Cortex of kidney (tissue), 1 donor: ENCODE data around the gene SLC28A3.

Experiments
- DNase-seq: peaks from one replicate; lab custom pipeline; 2025; lab: John Stamatoyannopoulos, UW

The SLC28A3 gene

DNA sequence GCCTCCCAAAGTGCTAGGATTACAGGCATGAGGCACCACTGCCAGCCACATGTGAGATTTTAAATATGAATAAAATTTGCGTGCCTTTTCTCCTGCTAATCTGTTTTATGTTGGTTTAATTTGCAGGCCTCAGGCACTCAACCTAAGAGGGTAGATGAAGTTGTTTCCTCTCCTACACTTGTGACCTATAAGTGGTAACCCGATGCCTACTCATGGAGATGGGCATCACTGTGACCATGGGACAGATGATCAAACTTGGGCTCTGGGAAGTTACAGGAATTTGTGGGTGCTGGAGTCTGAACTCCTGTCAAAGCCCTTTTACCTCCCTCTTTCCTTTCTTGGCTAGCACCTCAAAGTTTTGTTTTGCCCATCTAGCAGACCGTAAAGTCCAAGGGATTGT lies 1.1 kb downstream of the SLC28A3 start:
- no peak for DNase-seq

DNA sequence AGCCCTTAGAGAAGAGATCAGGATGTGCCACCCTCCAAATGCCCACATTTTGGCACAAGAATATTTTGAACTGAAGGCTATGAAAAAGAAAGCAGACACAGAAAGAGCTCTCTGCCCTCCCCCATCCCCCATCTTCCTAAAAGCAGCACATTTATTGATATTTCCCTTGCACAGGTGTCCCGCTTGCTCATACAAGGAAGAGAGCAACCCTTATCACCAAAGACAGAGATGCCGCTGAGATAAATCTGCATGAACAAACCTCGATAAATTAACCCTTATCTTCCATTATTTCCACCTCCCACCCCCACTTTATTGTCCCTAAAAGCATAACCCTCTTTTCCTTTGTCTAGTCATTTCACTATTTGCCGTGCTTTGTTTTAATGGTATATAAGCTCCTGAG lies 1.8 kb downstream of the SLC28A3 start:
- DNase-seq, result no peak

DNA sequence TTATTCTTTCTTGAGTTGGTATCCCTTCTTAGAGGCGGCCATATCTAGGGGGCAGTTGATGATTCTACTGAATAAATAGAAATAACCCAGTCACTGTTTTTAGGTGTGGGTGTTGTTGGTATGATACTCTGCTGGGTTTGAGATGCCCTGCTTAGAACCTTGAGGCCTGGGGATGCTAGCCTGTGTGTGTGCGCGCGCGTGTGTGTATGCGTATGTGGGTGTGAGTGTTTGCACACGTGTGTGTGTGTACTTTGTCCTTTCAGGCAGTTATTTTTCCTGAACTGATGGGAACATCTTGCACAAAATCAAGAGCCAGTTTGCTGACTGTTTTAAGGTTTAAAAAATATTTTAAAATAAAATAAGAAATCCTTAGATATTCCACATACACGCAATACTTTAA lies 3.3 kb downstream of the SLC28A3 start:
- no peak for DNase-seq

DNA sequence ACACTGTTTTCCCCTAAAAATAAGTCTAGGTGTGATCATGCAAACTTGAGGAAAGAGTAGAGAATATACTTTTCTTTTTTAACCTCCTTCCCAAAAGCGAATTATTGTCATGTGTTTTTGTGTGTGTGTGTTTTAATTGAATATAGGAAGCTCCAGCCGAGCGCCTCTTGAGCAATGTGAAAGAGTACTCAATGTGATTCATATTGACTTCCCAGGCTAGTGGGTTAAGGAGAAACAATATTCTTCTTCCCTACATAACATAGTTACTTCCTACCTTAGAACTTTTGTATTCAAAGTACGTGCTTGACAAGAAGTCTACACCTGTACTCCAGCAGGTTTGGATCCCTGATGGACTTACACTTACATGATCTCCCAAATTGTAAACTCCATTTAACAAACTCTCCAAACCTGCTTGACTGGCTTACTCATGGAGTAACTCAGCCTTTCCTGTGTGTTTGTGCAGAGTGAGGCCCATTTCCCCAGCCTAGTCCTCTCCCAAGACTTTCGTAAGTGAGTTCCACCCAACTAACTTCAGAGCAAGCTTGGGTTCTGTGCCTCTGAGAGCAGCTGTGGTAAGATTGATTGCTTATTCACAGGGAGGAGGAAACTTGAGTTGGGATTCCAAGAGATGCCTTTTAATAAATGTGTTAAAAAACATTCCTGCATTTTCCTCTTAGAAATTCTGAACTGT lies 9.3 kb downstream of the SLC28A3 start:
- no peak for DNase-seq

DNA sequence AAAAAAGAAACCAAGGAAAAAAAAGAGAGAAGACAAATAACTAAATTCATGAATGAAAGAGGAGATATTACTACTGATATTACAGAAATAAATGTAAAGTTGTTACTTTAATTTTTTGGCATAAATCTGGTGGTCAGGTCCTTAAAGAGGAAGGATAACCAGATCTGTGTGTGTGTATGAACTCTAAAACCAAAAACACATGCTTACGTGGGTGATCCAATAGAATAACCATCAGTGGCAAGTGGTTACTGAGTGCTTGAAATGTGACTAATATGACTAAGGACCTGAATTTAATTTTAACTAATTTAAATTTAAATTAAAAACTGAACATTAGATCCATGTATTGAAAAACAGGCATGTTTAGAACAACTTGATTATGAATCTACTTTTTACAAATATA lies 10.3 kb downstream of the SLC28A3 start:
- no peak for DNase-seq

DNA sequence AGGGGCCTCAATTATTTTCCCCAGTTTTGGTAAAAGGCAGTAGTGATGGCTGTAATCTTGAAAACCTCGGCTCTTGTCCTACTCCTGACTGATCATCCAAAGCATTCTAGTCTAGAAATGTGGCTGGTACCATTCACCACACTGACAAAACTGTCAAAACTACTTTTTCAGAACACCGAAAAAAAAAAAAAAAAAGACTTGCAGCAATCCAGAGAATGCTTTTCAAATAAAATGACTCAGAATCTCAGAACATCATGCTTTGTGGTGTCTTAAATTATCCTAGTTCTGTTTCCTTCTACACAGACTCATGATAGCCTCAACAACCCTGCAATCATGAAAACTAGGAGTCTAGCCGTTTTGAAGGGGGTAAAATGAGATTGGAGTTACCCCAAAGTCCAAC lies 13.4 kb downstream of the SLC28A3 start:
- DNase-seq, result no peak

DNA sequence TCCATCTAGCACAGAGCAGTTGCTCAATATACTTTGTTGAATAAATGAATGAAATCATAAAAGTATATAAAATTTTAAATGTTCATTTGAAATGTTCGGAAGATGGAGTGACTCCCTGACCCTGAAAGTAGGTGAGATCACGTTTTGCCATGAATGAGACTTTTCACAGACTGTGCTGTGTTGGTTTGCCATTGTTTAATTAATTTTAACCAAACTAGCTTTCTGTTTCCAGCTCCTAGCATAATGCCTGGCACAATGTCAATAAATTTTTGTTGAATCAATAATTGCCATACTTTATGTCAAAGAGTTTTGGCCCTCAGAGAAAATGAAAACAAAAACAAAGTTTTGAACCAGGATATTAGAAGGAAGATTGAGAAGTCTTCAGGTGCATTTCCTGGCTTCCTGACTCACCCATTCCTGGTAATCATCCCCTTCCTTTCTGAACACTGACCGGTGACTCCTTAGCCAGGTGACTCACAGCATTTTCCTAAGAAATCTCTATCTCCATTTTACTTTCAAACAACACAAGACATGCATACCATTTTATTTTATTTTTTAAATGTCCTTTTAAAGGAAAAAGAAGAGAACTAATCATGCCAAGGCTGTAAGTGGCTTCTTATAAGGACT lies 15.1 kb downstream of the SLC28A3 start:
- DNase-seq, result no peak

DNA sequence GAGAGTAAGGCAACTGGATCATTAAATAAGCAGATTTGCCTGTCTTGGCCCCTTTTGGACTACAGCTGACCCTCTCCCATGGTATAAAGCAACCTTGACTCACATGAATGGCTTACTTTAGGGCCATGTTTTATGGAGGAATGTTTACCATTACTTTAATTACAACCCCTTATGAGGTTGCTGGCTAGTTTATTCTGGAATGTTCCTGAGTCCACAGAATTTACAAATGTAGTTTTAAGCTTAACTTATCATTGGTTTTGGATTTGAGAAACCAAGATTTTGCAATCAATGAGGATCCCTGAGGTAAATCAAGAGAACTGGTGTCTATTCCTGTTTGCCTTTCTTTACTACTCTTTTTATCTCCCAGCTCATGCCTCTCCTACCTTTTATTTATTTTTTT lies 15.7 kb downstream of the SLC28A3 start:
- DNase-seq, result no peak

DNA sequence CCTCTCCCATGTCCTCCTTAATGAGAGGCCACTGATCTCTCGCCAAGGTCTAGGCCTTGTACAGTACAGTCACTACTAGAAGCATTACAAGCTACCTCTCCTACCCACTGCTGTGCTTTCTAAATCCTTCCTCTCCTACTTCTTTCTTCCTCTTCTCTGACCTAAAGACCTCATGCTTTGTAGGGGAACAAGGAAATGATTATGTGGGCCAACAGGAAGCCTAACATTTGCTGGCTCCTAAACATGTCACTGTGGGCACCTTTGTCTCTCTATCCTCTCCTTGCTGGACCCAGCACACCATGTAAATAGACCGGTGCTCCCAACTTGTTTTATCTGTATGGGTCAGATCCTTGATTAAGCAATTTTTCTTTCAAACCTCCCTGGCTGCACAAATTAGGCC lies 16.7 kb downstream of the SLC28A3 start:
- DNase-seq, result no peak

DNA sequence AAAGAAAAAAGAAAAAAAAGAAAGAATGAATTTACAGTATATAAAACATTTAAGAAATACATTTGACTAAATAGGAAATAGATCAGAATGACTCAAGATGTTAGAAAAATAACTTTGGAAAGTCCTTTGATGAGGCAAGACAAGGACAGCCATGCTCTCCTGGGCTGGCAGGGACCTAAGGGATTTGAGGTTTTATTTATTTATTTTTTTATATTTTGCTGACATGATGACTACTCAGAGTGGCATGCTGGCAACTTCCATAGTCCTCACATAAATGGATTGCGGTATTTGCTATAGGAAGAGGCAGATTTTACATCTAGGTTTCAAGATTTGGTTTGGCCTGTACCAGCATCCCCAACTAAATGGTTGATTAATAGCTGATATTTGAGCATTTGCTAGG lies 17.7 kb downstream of the SLC28A3 start:
- DNase-seq, result no peak

DNA sequence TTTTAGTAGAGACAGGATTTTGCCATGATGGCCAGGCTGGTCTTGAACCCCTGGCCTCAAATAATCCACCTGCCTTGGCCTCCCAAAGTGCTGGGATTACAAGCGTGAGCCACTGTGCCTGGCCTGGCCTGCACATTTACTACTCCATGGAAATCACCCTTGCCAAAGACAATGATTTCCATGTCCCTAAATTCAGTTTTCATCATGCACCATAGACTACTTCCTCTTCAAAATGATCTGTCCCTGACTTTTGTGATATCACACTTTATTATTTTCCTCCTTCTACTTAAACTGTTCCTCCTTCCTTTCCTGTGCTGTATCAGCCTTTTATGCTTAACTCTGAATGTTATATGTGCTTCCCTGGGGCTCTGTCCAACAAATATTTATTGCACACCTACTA lies 20.3 kb downstream of the SLC28A3 start:
- DNase-seq, result no peak

DNA sequence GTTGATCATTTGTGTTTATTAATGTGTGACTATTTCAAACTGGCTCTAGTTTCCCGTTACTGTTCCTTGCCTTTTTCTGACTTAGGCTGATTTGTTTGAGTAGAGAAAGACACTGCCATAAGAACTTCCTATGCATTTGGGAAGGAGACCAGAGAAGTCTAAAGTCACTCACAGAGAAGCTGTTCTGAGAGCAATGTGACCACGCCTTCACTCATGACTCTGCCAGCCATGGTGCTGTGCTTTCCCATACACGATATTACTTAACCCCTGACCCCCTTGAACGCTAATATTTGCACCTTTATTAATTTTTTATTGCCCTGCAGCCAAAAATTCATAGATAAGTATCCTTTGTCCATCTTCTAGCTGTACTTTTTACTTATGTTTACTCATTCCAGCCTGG lies 20.9 kb downstream of the SLC28A3 start:
- DNase-seq, result no peak

DNA sequence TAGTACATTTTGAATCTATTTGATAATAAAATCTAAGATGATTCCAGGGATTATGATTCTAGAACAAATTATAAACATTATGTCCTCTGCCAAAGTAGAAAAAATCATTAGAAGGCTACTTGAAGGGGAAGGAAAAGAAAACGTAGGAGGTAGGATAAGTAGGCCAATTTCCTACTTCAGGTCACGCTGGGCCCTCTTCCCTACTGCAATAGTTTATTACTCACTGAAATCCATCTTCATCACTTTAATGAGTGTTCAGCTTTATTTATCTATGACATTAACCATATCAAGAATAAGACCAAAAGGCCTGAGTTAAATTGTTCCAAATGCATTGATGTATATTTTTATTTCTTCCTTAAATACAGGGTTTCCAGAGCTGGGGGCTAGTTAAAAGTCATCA lies 21.6 kb downstream of the SLC28A3 start:
- no peak for DNase-seq

DNA sequence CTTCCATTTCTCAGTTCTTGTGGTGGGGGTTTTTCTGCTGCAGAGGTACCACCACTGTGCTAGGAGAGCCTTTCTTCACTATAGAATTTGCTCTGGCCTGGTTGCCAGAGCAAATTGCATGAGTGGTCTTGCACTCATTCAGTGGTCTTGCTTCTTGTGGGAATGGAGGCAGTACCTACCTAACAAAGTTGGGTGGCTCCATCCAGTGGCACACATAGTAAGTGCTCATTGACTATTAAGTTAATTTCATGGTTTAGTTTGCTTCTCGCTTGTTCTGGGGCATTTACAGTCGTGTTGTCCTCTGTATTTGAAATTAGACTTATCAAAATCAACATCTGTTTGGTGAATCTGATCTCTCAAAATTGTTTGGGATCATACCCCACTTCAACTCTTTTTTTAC lies 23.0 kb downstream of the SLC28A3 start:
- DNase-seq, result no peak

DNA sequence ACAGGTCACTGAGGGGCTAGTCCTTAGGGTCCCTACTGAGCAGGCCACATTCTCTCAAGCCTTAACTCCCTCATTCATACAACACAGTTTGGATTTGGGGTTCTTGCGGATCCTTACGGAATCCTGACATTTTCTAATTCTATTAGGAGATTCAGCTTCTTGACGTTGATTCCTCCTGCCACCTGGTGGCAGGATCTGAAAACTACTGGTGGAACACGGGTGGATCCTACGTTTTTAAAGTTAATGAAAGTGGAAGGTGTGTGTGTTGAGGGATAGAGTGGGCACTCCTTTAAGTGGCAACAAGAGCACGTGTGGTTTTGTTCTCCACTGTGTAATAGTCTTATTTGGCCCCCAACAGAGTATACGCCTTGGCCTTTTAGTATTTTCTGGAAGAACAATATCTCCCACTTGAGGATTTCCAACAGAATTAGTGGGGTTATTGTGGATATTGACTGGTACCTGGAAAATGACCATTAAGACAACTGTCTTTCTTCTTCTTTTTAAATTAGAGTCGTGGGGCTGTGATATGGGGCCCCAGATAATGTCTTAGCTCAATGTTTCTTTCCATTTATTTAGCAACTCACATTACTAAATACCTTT lies 25.2 kb downstream of the SLC28A3 start:
- no peak for DNase-seq

DNA sequence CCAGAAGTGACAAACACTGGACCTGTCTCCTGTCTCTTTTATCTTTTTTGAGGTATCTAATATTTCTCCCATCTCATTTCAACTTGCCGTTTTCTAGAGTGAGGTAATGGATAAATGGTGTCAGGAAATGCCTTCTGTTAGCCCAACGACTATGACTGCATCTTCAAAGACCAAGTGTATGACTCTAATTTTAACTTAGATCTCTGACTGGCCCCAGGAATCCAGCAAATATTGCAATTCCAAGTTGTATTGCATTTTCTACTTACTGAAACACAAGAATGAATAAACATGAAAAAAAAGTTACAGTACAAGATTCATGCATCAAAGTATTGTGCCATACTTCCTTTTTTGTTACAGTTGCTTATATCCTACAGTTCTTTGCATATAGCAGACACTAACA lies 26.3 kb downstream of the SLC28A3 start:
- no peak for DNase-seq

DNA sequence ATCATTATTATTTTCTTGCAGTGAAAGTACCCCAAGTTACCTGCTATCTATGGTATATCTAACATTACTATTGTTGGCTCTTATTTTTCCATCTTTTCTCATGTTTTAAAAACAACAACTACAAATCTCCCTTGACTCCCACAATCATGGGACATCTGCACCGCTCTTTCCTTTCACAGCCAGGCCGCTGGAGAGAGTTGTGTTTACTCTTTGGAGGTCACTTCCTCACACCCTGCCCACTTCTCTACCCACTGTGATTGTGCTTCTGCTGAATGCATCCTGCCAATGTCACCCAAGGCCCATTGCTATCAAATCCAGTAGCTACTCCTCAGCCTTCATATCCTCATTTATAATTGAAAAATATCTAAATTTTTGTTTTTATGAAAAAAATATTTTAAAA lies 29.7 kb downstream of the SLC28A3 start:
- no peak for DNase-seq

DNA sequence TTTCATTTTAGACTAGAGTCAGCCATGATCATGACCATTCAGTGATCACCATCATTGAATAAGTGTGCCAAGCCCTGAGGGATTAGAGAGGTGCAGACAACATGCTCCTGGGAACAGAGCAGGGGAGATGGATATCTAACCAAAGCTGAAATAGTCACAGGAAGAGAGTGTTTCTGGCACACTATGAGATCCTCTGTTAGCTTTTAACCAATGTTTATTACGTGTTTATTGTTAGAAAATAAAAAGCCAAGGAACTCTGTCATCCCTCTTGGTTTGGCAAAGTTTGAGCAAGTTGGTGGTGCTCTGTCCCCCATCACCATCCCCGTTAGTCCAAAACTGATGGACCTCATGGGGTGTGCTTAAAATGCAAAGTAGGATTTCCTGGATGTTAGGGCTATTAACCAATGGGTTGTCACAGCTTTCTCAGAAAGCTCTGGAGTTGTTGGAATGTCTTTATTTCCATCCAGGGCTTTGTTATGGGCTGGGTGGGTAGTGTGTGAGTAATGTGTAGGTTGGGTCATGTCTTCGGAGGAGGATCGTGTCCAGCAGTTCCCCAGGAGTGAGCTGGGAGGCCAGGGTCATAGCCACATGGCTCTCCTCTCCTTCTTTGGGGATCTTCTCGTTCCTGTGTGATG lies 34.9 kb downstream of the SLC28A3 start:
- DNase-seq, result no peak

DNA sequence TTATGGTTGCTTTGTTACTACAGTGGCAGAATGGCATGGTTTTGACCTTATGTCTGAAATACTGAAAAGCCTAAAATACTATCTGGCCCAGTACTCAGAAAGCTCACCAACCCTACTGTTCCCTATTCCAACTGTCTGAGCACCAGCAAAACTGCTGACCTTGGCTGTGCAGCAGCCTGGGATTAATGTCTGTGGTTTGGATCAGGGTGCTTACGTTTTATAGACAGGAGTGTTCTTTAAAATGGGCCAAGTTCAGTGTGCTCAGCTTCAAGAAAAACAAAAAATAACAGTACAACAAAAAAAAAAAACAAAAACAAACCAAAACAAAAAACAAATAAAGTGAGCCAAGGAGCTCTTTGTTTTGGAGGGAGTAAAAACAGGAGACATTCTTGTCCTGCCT lies 36.4 kb downstream of the SLC28A3 start:
- DNase-seq, result no peak

DNA sequence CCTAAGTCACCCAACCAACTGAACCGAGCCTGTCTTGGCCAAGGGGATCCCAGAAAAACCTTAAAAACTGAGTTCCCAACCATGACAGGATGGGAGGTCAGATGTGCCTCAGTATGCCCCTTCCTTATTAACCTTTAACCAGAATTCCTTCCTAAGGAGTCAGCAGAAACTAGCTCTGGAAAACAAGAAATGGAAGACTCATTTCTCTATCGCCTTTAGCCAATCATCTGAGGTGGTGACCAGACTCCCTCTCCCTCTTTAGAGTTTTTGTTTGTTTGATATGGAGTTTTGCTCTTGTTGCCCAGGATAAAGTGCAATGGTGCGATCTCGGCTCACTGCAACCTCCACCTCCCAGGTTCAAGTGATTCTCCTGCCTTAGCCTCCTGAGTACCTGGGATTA lies 37.5 kb downstream of the SLC28A3 start:
- no peak for DNase-seq

DNA sequence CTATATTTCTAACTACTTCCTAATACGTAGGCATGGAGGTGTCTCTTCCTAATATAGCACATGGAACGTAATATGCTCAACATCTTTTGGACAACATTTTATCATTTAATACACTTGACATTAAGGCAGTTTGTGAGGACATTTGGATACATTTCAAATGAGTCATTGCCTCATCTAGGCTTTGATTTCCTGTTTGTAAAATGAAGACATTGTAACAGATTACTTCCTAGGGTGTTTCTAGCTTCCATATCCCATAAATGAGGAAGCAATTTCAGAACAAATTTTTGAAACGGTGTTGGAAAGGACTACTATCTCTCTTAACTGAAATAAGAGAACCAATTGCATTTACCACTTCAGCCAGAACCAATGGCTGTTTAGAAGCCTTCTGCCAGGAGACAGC lies 38.7 kb downstream of the SLC28A3 start:
- DNase-seq, result no peak

DNA sequence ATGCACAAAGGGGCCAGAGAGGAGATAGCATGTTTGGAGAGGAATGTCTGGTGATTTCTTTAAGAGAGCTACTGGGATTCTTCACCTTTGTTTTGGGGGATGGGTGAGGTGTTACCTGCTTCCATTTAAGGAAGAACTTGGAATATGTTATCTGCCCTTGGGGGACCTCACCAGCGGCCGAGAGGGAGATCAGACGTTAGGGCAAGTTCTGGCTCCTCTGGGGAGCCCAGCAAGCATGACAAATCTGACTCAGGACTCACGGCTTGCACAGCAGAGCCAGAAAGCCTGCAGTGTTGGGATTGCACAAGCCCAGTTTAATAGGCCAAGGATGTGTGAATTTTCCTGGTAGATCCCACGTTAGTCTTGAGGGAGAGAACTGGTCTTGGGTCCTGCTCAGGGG lies 40.3 kb downstream of the SLC28A3 start:
- no peak for DNase-seq

DNA sequence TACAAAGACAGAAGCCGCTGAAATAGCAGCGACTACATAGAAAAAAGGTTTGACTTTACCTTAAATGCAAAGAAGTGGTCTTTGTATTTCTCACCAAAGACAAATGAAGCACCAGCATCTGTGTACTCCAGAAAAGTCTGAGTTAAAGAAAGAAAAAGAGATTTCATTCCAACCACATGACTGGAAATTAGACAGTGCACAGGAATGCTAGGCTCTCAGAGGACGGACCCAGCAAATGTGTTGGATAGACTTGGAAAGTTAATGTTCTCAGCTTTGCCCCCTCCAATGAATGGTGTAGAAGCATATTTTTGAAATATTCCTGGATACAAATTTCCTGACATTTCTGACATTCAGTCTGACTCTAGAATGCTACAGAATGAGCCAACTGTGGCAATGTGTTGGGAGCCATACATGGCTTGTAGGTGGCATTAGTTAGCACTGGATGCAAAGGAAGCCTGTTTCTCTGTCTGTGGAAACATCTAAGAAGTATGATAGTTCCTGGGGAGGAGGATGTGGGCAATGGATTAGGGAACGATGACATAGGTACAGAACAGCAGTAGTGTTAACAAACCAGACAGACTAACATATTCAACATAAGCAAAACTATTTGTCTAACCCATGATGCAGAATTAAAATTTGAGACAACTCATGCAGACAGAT lies 43.3 kb downstream of the SLC28A3 start:
- no peak for DNase-seq
